HG03095 (cell line): Measurements from ENCODE around the gene SECTM1.

Experiments
- ATAC-seq: cut with Tn5 transposase; IDR thresholded peaks from one replicate; pipeline ENCODE4 v1.9.1; 2021; ENCODE audit warnings: moderate library complexity; ENCODE audit not compliant: unreplicated experiment

Gene SECTM1

GRCh38 chr17:82283208-82283749 is 50.3 kb downstream of the SECTM1 start:
- no peak for ATAC-seq

GRCh38 chr17:82282239-82283207 is 51.0 kb downstream of the SECTM1 start:
- ATAC-seq: no peak

- no peak for ATAC-seq
These were observed 51.9 kb downstream of the SECTM1 start for GRCh38 chr17:82281502-82282238.

- no peak for ATAC-seq
These were observed 52.5 kb downstream of the SECTM1 start for GRCh38 chr17:82281076-82281475.

- no peak for ATAC-seq
These were observed 53.0 kb downstream of the SECTM1 start for GRCh38 chr17:82280537-82280936.

GRCh38 chr17:82278786-82279391 is 54.7 kb downstream of the SECTM1 start:
- ATAC-seq: no peak

- no peak for ATAC-seq
These were observed 55.3 kb downstream of the SECTM1 start for GRCh38 chr17:82278308-82278707.

GRCh38 chr17:82277851-82278250 is 55.7 kb downstream of the SECTM1 start:
- ATAC-seq: no peak

GRCh38 chr17:82276938-82277337 is 56.6 kb downstream of the SECTM1 start:
- ATAC-seq: no peak

GRCh38 chr17:82275326-82275725 is 58.2 kb downstream of the SECTM1 start:
- ATAC-seq: no peak

- no peak for ATAC-seq
These were observed 59.2 kb downstream of the SECTM1 start for GRCh38 chr17:82274134-82275020.

- ATAC-seq: peak; percentile 67
These were observed 60.0 kb downstream of the SECTM1 start, which contains the start of gene CSNK1D for GRCh38 chr17:82273327-82274133. Gene CSNK1D, minus strand, starts transcription at chr17:82273700. Its CDS starts 319 bp downstream, at chr17:82273381.

GRCh38 chr17:82272495-82273326 is 60.9 kb downstream of the SECTM1 start:
- ATAC-seq: no peak

GRCh38 chr17:82271401-82271800 is 62.2 kb downstream of the SECTM1 start:
- no peak for ATAC-seq
